ENCODE results near the gene B4GALNT1.
"Not testable (repeated sequence)": the region's sequence is repeated elsewhere in the genome, so short reads cannot be mapped to it uniquely, and the experiment has no call there.

B4GALNT1 gene

DNA sequence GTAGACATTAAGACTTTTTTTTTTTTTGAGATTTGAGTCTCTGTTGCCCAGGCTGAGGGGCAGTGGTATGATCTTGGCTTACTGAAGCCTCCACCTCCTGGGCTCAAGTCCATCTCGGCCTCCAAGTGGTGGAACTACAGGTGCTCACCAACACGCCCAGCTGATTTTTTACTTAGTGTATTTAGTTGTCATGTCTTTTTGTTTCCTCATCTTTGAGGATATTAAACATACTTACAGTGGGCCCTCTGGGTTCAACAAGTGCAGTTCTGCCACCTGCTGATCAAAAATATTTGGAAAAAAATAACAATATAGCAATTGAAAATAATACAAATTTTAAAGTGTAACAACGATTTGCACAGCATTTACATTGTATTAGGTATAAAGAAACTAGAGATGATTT is 4.4 kb upstream of the B4GALNT1 start:
- no peak for DNase-seq (ENCODE audit: low read depth in 2 of 2)

DNA sequence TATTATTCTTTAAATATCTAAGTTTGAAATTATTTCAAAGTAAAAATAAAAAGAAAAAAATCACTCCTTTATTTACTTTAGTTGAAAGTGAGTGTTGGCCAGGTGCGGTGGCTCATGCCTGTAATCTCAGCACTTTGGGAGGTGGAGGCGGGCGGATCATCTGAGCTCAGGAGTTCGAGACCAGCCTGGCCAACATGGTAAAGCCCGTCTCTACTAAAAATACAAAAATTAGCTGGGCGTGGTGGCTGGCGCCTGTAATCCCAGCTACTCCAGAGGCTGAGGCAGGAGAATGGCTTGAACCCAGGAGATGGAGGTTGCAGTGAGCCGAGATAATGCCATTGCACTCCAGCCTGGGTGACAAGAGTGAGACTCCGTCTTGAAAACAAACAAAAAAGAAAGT is 3.7 kb upstream of the B4GALNT1 start:
- DNase-seq (ENCODE audit: low read depth in 2 of 2) = not testable (repeated sequence)

DNA sequence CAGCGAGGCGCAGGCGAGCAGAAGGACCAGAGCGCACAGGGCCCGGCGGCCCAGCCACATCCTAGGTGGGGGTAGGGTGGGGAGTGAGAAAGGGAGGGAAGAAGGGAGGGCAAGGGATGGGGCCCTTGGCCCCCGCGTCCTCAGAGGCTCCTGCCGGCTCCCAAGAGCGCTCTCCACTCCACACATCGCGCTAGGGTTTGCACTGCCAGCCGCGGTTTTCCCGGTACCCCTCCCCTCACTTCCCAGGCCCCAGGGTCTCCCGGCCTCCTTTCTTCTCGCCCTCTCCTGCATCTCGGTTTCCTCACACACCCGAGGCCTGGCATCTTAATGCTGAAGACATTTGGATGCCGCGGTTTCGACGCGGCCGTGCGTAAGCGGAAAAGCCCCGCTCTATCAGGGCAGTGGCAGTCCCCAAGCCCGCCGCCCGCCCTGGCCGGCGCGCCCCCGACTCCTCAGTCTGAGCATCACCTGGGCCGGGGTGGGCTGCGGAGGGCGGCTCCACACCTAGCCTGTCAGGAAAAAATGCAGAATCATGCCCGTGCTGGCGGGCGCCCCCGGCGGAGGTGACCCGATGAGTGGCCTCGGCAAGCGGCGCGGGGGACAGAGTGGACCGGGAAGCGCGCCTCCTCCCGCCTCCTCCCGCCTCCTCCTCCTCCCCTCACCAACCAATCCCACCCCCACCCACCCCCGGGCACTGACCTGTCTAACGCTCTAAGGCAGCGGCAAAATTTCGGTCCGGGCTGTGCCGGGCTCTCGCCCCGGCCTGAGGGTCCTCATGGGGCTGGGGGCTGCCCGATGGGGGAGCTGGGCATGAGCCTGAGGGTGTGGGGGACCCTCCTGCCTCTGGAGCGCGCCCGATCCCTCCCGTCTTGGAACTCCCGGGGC is 686 bp downstream of the B4GALNT1 start:
- no peak for DNase-seq (ENCODE audit: low read depth in 2 of 2)

DNA sequence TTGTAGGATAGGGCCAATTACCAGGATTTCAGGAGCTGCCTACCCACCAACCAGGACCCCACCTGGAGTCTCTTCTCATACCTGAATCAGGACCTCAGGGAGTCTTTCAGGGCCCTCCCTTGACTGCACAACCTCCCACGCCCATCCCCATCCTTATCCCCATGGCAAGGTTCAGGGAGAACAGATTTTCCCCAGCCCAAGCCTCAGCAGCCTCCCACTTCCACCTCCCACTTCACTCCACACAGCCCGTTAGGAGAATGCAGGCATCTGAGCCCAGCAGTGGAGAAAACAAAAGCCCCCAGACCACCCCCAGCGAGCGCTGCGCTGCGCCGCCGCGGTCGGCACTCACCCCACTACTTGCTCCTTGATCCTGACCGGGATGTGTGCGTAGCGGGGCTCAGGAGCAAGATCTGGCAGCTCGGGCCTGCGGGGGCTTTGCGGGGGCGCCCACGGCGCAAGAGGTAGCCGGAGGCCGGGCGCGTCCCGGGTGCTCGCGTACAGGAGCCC is 1.4 kb downstream of the B4GALNT1 start:
- no peak for DNase-seq (ENCODE audit: low read depth in 2 of 2)

DNA sequence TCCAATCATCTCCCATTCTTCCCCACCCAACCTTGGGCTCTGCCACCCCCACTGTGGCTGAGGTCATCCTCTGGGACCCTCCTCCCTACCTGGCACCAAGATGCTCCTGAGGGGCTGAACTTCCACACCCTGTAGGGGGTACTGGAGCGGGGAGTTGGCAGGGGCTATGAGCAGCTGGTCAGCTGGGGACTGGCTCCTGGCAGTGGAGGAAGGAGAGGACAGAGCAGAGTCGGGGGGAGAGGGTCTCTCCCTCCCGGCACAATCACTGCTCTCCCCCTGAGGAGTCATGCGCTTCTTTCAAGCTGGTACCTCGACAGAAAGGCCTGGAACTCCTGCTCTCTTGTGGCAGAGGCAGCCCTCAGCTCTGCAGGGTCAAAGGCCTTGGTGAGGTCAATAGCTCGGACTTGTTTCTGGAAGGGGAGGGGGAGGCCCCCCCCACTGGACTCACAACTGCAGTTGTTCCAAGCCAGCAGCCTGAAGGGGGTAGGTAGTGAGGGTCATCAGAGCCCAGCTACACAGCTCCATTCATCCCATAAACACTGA is 2.0 kb downstream of the B4GALNT1 start:
- DNase-seq (ENCODE audit: low read depth in 2 of 2) = no peak

DNA sequence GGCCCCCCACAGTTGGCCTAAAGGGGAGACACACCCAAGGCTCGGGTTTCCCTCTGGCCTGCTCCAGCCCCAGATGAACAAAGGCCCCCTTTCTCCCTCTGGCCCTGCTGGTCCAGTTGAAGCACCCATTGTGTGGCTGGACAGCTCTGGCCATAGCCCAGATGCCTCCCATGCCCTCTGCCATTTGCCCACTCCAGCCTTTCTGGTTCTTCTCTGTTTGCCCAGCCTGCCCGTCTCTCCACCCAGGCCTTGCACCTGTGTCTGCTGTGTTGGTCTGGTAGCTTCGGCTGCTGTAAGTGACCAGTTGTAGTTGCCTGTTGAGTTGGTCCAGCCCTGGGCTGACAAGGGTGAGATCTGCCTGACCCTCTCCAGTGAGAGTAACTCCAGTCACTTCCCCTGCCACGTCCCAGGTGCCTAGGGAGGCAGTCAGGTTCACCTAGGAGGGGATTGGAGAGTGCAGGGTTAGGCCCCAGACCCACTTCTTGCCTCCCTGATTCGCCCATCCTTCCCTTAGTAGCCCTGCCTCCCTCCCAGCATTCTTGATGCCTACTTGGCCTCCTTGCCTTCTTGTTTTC is 3.0 kb downstream of the B4GALNT1 start:
- DNase-seq (ENCODE audit: low read depth in 2 of 2) = no peak

DNA sequence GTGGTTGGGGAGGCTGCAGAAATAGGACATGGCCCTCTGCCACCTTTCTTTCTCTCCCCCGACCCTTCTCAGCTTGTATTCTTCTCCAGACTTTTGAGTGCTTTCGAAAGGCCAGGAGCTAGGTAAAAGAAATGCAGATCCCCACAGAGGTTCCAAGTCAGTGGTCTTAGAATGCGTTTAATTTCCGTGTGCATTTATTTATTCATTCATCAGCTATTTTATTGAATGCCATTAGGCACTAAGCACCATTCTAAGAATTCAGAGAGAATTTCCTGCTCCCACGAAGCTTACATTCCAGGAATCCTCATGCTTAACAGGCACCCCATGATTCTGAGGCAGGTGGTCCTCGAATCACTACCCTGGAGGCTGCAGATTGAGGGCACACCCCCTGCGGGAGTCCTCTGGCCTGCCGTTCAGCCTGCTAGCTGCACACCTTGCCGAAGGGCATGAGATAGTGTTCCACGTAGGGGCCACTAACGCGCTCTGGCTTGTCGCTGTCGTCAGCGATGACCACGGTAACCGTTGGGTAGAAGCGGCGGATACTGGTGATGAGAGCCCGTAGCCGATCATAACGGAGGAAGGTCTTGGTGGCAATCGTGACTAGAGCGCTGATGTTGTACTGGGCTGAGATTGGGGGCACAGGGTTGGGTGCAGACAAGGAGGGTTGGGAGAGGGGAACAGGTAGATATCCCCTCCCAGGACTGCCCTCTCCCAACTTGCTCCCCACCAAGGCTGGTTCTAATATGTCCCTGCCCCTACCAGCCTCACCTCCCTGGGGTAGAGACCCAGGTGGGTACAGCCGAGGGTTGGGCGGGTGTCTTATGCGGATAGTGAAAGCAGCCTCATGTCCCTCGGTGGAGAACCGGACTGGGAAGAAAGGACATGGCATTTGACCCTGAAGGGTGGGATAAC is 4.5 kb downstream of the B4GALNT1 start:
- DNase-seq (ENCODE audit: low read depth in 2 of 2) = no peak

DNA sequence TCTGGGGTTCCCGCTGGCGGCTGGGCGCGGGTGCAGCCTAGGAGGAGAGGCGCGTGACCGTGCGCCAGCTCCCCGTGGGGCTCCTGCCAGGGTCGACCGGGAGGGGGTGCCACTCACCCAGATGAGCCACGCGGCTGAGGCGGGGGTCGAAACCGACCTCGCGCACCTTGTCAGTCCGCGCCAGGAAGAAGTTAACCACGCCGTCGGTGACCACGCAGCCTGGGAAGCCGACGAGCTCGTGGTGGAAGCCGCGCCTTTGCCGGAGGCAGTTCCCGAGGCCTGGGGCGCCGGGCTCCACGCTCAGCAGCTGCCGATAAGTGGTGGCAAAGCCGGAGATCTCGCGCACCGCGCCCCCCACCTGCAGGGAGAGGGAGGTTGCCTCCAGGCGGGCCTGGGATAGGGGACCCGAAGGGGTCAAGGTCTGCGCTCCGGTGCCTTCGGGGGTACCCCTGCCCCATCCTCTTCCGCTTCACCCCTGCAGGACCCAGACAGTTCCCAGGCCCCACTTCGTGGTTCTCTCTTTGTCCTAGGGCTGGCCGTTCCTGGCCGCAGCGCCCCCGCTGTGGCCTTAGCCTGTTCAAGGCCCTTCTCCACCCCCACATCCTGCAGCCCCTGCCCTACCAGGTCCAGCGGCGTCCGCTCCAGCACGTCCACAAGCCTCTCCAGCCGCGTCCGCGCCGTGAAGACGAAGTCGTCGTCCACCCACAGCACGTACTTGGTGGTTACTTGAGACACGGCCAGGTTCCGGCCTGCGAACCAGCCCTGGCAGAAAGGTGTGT is 5.3 kb downstream of the B4GALNT1 start:
- no peak for DNase-seq (ENCODE audit: low read depth in 2 of 2)

DNA sequence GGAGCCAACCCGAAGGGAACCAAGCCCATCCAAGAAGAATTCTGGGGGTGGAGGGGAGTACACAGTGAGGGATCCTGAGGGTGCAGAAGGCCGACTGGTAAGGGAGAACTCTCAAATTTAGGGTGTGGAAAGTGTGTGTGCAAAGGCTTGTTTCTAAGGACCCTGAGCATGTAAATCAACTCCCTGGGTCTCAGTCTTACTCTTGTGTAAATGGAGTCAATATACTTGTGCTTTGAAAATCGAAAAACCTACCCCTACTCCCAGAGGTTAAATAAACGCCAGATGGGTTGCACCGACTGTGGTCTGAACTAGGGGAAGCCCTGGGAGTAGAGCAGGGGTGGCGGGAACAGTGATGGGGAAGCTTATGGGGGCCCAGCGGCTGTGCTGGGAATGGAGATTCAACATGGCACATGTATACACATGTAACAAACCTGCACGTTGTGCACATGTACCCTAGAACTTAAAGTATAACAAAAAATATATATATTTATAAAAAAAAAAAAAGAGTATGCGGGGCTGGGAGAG is 6.0 kb downstream of the B4GALNT1 start:
- DNase-seq (ENCODE audit: low read depth in 2 of 2) = no peak

DNA sequence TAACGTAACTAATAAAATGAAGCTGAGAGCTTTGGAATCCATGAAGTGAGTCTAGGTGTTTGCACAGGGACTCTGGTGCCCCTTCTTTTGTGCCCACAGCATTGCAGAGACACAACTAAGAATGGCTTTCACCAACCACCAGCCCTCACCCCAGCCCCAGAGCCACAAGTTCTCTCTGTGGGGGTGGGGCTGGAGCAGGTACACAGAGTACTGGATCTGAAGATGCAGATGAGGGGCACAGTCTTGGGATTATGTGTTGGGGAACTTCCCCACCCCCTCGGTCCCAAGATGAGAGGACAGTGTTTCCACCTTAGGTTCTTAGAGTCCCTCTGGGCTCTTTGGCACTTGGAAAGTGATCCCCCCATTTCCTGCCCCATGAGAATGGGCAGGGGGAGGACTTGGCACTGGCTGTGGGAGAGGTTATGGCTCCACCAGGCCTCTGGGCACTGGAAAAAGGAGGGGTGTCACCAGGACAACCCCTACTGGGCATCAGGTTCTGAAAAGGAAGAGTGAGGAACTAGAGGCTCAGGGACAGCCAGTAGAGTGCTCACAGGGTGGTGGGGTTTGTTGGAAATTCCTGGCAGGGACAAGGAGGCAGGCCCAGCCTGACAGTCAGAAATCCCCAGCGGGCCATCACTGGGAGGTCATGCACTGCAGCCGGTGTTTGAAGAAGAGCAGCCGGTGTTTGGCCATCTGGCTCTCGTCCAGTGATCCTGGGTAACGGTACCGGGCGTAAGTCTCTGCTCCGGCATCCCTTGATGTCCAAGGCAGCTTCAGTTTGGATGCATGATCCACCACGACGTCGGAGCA is 6.7 kb downstream of the B4GALNT1 start:
- DNase-seq (ENCODE audit: low read depth in 2 of 2) = no peak

DNA sequence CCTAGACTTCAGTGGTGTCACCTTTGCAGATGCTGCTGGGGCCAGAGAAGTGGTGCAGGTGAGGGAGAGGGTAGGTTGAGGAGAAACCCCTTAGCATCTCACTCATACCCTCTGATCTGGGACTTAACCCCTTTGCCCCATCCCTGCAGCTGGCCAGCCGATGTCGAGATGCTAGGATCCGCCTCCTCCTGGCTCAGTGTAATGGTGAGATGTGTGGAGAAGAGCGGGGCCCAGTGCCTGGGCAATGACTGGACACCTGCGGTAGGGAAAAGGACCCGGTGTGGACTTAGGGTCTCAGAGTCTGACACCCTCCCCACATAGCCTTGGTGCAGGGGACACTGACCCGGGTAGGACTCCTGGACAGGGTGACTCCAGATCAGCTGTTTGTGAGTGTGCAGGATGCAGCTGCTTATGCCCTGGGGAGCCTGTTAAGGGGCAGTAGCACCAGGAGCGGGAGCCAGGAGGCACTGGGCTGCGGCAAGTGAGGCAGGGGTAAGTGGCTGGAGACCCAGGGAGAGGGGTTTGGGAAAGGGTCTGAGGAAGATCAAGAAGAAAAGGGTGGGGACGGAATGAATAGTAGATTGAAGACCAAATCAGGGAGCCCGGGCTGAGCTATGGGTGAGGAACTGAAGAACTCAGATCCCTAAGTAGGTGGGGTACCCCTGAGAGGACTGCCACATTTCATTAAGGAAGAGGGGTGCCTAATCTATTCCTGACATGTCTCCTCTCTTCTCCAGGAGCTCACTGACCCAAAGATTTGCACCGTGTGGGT is 7.6 kb downstream of the B4GALNT1 start:
- no peak for DNase-seq (ENCODE audit: low read depth in 2 of 2)

DNA sequence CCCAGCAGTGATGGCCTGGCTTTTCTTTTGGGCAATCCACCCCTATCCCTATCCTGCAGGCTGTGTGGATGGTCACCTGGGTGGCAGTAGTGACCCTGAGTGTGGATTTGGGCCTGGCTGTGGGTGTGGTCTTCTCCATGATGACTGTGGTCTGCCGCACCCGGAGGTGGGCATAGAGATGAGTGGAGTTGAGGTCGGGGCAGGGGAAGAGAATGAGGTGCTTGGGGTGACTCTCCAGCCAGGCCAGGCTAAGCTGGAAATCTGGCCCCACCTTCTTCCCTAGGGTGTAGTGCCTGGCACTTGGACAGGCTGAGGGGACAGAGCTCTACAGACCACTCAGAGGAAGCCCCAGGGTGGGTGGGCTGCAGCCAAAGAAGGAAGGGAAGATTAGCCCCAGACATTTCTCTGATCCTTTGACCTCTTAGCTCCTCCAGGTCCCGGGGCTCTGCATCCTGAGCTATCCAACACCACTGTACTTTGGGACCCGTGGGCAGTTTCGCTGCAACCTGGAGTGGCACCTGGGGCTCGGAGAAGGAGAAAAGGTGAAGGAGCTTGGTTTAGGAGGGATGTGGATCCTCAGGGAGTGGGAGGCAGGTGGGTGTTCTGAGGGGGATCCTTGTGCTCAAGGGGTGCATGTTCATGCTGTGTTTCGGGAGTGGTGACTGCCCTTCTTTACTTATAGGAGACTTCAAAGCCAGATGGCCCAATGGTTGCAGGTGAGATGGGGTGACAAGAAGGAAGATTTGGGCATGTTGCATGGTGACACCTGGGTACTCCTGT is 8.4 kb downstream of the B4GALNT1 start:
- DNase-seq (ENCODE audit: low read depth in 2 of 2) = no peak

DNA sequence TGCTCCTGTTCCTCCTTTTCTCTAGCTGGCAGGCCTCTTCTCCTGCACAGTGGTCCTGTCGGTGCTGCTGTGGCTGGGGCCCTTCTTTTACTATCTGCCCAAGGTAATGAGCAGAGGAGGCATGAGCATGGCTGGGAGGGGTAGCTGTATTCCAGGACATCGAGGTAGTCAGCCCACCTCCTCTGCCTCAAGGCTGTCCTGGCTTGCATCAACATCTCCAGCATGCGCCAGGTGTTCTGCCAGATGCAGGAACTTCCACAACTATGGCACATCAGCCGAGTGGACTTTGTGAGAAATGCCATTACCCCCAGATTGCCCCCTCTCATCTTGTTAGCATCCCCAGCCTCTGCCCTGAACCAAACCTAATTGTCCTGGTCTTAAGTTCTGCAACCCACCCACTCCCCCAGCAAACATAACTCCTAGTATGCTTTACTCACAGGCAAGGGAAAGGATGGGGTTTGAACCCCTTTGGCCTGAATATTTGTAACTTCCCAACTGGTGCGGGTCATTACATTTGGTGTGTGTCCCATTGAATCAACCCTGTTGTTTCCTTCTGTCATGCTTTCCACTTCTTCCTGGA is 9.1 kb downstream of the B4GALNT1 start:
- DNase-seq (ENCODE audit: low read depth in 2 of 2) = no peak

DNA sequence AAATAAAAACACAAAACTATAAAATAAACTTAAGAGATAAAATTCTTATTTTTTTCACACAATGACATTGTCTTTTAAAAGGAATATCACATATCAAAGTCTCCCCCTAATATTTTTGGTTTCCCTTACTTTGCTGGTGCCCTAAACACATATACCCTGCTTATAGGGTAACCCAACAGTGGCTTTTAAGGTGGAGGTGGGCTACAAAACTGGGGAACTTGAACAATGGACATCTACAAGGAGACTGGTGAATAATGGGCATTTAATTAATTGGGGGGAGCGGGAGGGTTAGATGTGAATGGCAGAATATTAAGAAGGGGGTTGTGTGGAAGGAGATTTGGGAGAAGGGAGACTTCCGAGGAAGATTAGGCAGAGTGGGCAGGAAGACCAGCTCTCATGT is 9.6 kb downstream of the B4GALNT1 start:
- no peak for DNase-seq (ENCODE audit: low read depth in 2 of 2)

DNA sequence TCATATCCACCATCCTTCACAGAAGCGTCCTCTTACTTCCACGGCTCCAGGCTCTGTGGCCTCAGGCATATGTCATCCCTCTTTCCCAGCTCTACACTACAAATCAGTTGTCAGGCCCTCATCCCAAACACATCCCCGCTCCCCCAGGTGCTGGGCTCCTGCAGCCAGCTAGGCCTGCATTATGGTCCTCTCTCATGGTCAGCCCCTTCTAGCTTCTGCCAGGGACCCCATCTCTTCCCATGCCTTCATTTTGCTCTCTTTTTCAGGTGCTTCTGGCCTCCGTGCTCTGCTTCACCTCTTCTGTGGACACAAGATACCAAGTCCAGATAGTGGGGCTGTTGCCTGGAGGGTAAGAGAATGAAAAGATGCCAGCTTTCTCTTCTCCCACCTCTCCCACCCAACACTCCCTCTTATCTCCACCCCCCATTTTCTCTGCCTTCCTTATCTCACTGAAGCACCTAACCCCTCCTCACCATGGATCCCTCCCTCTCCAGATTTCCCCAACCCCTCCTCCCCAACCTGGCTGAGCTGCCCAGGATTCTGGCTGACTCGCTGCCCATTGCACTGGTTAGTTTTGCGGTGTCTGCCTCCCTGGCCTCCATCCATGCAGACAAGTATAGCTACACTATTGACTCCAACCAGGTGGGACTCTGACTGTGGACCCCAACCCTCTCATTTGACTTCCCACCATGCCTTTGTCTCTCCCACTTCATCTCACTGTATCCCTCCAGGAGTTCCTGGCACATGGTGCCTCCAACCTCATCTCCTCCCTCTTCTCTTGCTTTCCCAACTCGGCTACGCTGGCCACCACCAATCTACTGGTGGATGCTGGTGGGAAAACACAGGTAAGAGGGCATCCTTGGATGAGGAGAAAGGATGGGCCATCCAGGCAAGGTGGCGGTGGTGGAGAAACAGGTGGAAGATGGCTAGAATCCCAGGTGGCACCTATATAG is 10.4 kb downstream of the B4GALNT1 start:
- no peak for DNase-seq (ENCODE audit: low read depth in 2 of 2)

DNA sequence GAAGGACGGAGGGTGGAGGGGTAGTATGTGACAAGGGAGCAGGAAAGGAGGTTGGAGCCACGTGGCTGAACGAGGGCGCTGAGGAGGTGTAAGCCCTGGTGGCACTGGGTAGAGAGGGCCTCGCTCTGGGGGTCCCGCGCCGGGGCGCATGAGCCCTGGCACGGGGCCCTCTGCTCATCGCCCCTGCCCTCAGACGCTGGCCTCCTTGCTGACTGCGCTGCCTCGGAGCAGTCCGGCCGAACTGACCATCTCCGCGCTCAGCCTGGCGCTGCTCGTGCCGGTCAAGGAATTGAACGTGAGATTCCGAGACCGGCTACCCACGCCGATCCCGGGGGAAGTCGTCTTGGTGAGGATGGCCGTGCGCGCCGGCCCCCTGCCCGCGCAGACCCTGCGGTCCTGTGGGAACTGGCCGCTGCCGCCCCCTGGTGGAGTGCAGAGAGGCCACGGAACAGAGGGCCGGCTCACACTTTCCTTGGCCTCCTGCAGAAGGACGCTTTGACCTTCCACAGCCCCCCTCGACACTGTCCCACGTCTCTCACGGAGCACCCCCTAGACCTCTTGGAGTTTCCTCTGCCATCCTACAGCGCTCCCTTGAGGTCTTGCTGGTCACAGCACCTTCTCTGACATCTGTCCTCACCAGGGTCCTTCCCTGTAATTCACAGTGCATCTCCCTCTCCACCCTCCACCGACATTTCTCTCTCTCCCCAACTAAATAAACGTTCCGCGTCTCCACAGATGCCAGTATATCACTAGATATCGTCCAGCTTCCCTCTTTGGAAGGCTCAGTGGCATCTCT is 11.3 kb downstream of the B4GALNT1 start:
- DNase-seq (ENCODE audit: low read depth in 2 of 2) = peak in 1 of 2 donors; percentile 30

Data from stimulated activated CD8-positive, alpha-beta memory T cell treated with anti-CD3 and anti-CD28 coated beads, Interleukin-7, amount 100 ng/mL, for 1 hour (primary cell).